H1 (cell line): ENCODE data around the gene MIPOL1. TPM values are rescaled to one million over a fixed set of nuclear protein-coding genes. Genes with fewer than 3 reads are reported as not detected.

Source experiments
- CTCF ChIA-PET: fragments of 300-600 bp; sonication (Branson Sonifier 250); formaldehyde crosslinking; loops from one replicate; lab custom pipeline; 2021; ENCODE audit not compliant: partially characterized antibody; lab: Charles Lee
- POLR2A ChIA-PET: fragments of 300-600 bp; sonication (Branson Sonifier 250); formaldehyde crosslinking; loops from one replicate; lab custom pipeline; 2021; ENCODE audit warnings: inconsistent platforms; ENCODE audit not compliant: partially characterized antibody; lab: Charles Lee
- DNase-seq, 2 experiments: peaks; one replicate each; pipeline versions ENCODE4 v3.0.0 to v3.0.0-alpha.2; 2010 to 2022; ENCODE audit warnings: low spot score in 2 of 2, low read depth in 1 of 2, mixed read lengths in 1 of 2
- FAIRE-seq: peaks from 2 replicates; lab custom pipeline; 2011; peaks lifted over from hg19 to GRCh38; lab: Jason Lieb, UNC
- H2AFZ ChIP-seq: 2 replicates; pipeline ENCODE4 v1.8.1; 2012; ENCODE audit warnings: low read length, inconsistent platforms
- H2AK5ac ChIP-seq: 2 replicates; pipeline ENCODE4 v1.6.1; 2013; ENCODE audit warnings: low read depth, low read length
- H2BK120ac ChIP-seq: replicated peaks from 2 replicates; pipeline ENCODE3; 2013; ENCODE audit warnings: low read depth, low read length, inconsistent platforms
- H2BK12ac ChIP-seq: 2 replicates; pipeline ENCODE4 v1.6.1; 2013; ENCODE audit warnings: low read depth, low read length
- H2BK15ac ChIP-seq: 2 replicates; pipeline ENCODE4 v1.6.1; 2013; ENCODE audit warnings: low read length
- H2BK20ac ChIP-seq: 2 replicates; pipeline ENCODE4 v1.6.1; 2013; ENCODE audit warnings: low read length
- H2BK5ac ChIP-seq: 2 replicates; pipeline ENCODE4 v1.6.1; 2013; ENCODE audit warnings: low read depth, low read length
- H3K14ac ChIP-seq: 2 replicates; pipeline ENCODE4 v1.6.1; 2013; ENCODE audit warnings: inconsistent platforms; ENCODE audit not compliant: insufficient read length
- H3K18ac ChIP-seq: 2 replicates; pipeline ENCODE4 v1.6.1; 2013; ENCODE audit warnings: low read length; ENCODE audit errors: extremely low read depth
- H3K23ac ChIP-seq: 2 replicates; pipeline ENCODE4 v1.6.1; 2013; ENCODE audit warnings: inconsistent platforms; ENCODE audit not compliant: insufficient read length
- H3K23me2 ChIP-seq: 2 replicates; pipeline ENCODE4 v1.6.1; 2013; ENCODE audit warnings: low read depth, low read length
- H3K27ac ChIP-seq: 2 replicates; pipeline ENCODE4 v1.6.1; 2011; ENCODE audit warnings: low read depth, low read length, inconsistent platforms
- H3K27me3 ChIP-seq, 4 experiments: replicated peaks in 1 of 4; 1 replicate in 1 of 4; 2 replicates in 3 of 4; pipeline versions ENCODE4 v1.6.1 to v1.8.1; 2011 to 2013; ENCODE audit warnings: low read length in 3 of 4, mild to moderate bottlenecking in 3 of 4, inconsistent platforms in 2 of 4, mixed read lengths in 2 of 4, moderate library complexity in 1 of 4; ENCODE audit not compliant: control insufficient read depth in 3 of 4, insufficient read depth in 3 of 4; ENCODE audit errors: extremely low read depth in 1 of 4
- H3K36me3 ChIP-seq, 4 experiments: 2 replicates each; pipeline versions ENCODE4 v1.6.1 to v1.8.1; 2011 to 2013; ENCODE audit warnings: mild to moderate bottlenecking in 4 of 4, low read length in 3 of 4, moderate library complexity in 2 of 4, control low read depth in 1 of 4, inconsistent platforms in 1 of 4; ENCODE audit not compliant: insufficient read depth in 4 of 4, control insufficient read depth in 2 of 4
- H3K4ac ChIP-seq: replicated peaks from 2 replicates; pipeline ENCODE3; 2013; ENCODE audit warnings: low read length, low read depth, mixed read lengths, inconsistent platforms; ENCODE audit not compliant: insufficient read length
- H3K4me1 ChIP-seq, 4 experiments: replicated peaks in 1 of 4; 1 replicate in 1 of 4; 2 replicates in 3 of 4; pipeline versions ENCODE4 v1.6.1 to v1.8.1; 2011 to 2013; ENCODE audit warnings: low read length in 3 of 4, inconsistent platforms in 2 of 4, mixed read lengths in 1 of 4; ENCODE audit not compliant: insufficient read depth in 4 of 4, control insufficient read depth in 3 of 4
- H3K4me2 ChIP-seq, 2 experiments: 2 replicates each; pipeline versions ENCODE4 v1.6.1 to v1.8.1; 2011 to 2013; ENCODE audit warnings: low read depth in 2 of 2, low read length in 2 of 2, control low read depth in 1 of 2, inconsistent platforms in 1 of 2, mild to moderate bottlenecking in 1 of 2; ENCODE audit not compliant: insufficient read depth in 1 of 2
- H3K4me3 ChIP-seq, 4 experiments: fragments of 200-600, 300-600 bp in 1 of 4; sonication (generic), shearing (Covaris generic), sonication (Bioruptor Twin) in 1 of 4; 2 replicates each; pipeline versions ENCODE4 v1.5.1 to v1.8.1; 2011 to 2016; ENCODE audit warnings: low read length in 4 of 4, low read depth in 3 of 4, control low read depth in 2 of 4, inconsistent platforms in 2 of 4, mild to moderate bottlenecking in 2 of 4, mixed read lengths in 1 of 4, moderate library complexity in 1 of 4; ENCODE audit not compliant: insufficient read depth in 2 of 4; ENCODE audit errors: extremely low read depth in 1 of 4
- H3K56ac ChIP-seq: replicated peaks from 2 replicates; pipeline ENCODE3; 2013; ENCODE audit warnings: low read depth, mild to moderate bottlenecking, mixed read lengths, low read length, inconsistent platforms; ENCODE audit not compliant: insufficient read length
- H3K79me1 ChIP-seq: 2 replicates; pipeline ENCODE4 v1.6.1; 2013; ENCODE audit warnings: low read depth, low read length, control low read depth
- H3K79me2 ChIP-seq, 2 experiments: 2 replicates each; pipeline versions ENCODE4 v1.6.1 to v1.8.1; 2012 to 2013; ENCODE audit warnings: low read length in 2 of 2, mild to moderate bottlenecking in 2 of 2, inconsistent platforms in 1 of 2; ENCODE audit not compliant: insufficient read depth in 2 of 2, control insufficient read depth in 1 of 2
- H3K9ac ChIP-seq, 4 experiments: replicated peaks in 1 of 4; 1 replicate in 1 of 4; 2 replicates in 3 of 4; pipeline versions ENCODE4 v1.6.1 to v1.8.1; 2011 to 2013; ENCODE audit warnings: low read depth in 3 of 4, low read length in 3 of 4, control low read depth in 2 of 4, mild to moderate bottlenecking in 2 of 4, moderate library complexity in 2 of 4, inconsistent platforms in 1 of 4; ENCODE audit errors: extremely low read depth in 1 of 4
- H3K9me3 ChIP-seq, 2 experiments: 2 replicates each; pipeline versions ENCODE4 v1.6.1 to v1.8.1; 2012 to 2013; ENCODE audit warnings: mild to moderate bottlenecking in 2 of 2, moderate library complexity in 2 of 2, control low read depth in 1 of 2, inconsistent platforms in 1 of 2, low read depth in 1 of 2, low read length in 1 of 2, mixed read lengths in 1 of 2; ENCODE audit not compliant: insufficient read depth in 2 of 2
- H4K20me1 ChIP-seq, 2 experiments: replicated peaks in 1 of 2; 2 replicates each; pipeline versions ENCODE3 to v1.8.1; 2011 to 2013; ENCODE audit warnings: inconsistent platforms in 2 of 2, low read length in 2 of 2, mild to moderate bottlenecking in 1 of 2; ENCODE audit not compliant: insufficient read depth in 2 of 2, control insufficient read depth in 1 of 2
- H4K5ac ChIP-seq: 2 replicates; pipeline ENCODE4 v1.6.1; 2013; ENCODE audit warnings: low read length, low read depth, mixed read lengths, inconsistent platforms; ENCODE audit not compliant: insufficient read length
- H4K8ac ChIP-seq: 2 replicates; pipeline ENCODE4 v1.8.0; 2013; ENCODE audit warnings: mild to moderate bottlenecking, moderate library complexity, low read length, inconsistent platforms; ENCODE audit not compliant: insufficient read depth; ENCODE audit errors: extremely low read depth
- H4K91ac ChIP-seq: replicated peaks from 2 replicates; pipeline ENCODE3; 2013; ENCODE audit warnings: low read length, mixed read lengths, inconsistent platforms; ENCODE audit not compliant: insufficient read length
- POLR2A ChIP-seq, 2 experiments: IDR thresholded peaks; 1 replicate in 1 of 2; 2 replicates in 1 of 2; pipeline ENCODE4 v1.6.1; 2011; ENCODE audit warnings: low read depth in 2 of 2, low read length in 2 of 2, mild to moderate bottlenecking in 2 of 2; ENCODE audit errors: control extremely low read depth in 1 of 2
- SAP30 ChIP-seq: fragments of 300-600 bp; sonication (generic); IDR thresholded peaks from 2 replicates; pipeline ENCODE4 v1.7.1; 2012; ENCODE audit warnings: low read length, moderate library complexity, mild to moderate bottlenecking, inconsistent platforms; ENCODE audit not compliant: insufficient read depth, insufficient replicate concordance
- WGBS, 2 experiments: shearing (Covaris generic) in 1 of 2; methylation state at CpG; one replicate each; pipeline versions ENCODE4 v1.1.6 to v1.1.7; 2013 to 2015; ENCODE audit warnings: low lambda C conversion rate in 2 of 2, mixed read lengths in 2 of 2, inconsistent platforms in 1 of 2, low coverage in 1 of 2, missing lambda C conversion rate in 1 of 2; ENCODE audit not compliant: insufficient replicate concordance in 2 of 2, insufficient coverage in 1 of 2, insufficient read length in 1 of 2; ENCODE audit errors: extremely low coverage in 1 of 2, missing lambda C conversion rate in 1 of 2; 5-methylcytosine and 5-hydroxymethylcytosine counted together
- polyA plus RNA-seq, 7 experiments: library from polyadenylated mRNA; depleted of rRNA in 3 of 7; stranded (reverse) in 5 of 7; unstranded in 2 of 7; fragments of >200 nt in 5 of 7; fragments of 200-250 nt in 2 of 7; gene quantifications; 1 replicate in 5 of 7; 2 replicates in 1 of 7; 4 replicates in 1 of 7; pipeline versions ENCODE4 v1.2.1 to v1.2.3, GENCODE V29; 2011 to 2013; ENCODE audit warnings: missing spikeins in 2 of 7, mixed read lengths in 2 of 7
- total RNA-seq: library from RNA; stranded (reverse); fragmentation: NEBNext Ultra II Directional; extraction: Animal tissue kit (Norgen Biotek cat#: 25700); gene quantifications from 2 replicates; pipeline ENCODE4 v1.2.1, GENCODE V29; 2021

MIPOL1 gene
- total and polyA plus RNA-seq, 2 of the 8 experiments (the other 6 are each of a cell fraction or from before 2014, with no cell fraction given): 2.8 to 23.9 TPM

DNA sequence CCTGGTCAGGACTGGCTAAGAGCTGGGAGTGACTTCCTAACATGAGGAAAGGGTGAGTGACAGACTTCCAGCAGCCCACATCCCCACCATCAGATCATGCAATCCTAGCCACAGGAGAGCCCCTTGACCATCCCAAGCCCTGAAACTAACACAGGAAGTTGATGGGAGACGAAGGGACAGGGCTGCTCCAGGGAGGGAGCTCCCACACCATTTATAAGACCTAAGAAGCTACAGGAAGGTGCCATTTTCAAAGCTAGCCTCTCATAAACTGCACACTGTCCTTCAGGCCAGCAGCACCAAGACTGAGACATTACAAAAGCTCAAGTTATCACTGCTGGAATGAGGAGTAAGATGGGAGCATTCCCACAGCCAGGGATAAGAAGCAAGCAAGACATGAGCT lies 44.7 kb upstream of the MIPOL1 start:
- DNase-seq (no peak), FAIRE-seq (no peak)
- H3K4me2 ChIP-seq: no peak overlapping the region
- ChIA-PET CTCF (interaction anchor here (0.8 to 3.0 kb wide), 12 partner anchors 9 to 628 kb away, joined by 3 to 19 read pairs (median 4); partner anchors contain the start of gene MIPOL1), POLR2A (interaction anchor here (0.9 kb wide), 2 partner anchors 18 to 45 kb away, joined by 4 read pairs; partner anchors contain the start of gene MIPOL1)
- no peaks in the 10 kb centered on the region for H3K36me3 ChIP-seq
- 47% methylated on average over 1 of the region's 1 CpG; no CpG with 5 or more reads in 1 of the 2 experiments for WGBS, 2 experiments
- no peaks in the 10 kb centered on the region; a peak in 1 of 7 replicates for H3K4me1 ChIP-seq
- no peak overlapping the region for H3K56ac ChIP-seq
- peaks cover 0 to 9% of the 10 kb centered on the region in 2 experiments; a peak in 1 of 4 replicates for H3K79me2 ChIP-seq
- H4K5ac ChIP-seq: no peak overlapping the region
- H3K9ac ChIP-seq: no peak overlapping the region; a peak in 1 of 7 replicates
- no peaks in the 10 kb centered on the region for H4K20me1 ChIP-seq
- peaks cover 4% of the 10 kb centered on the region; the same call in 1 of the 2 replicates for H3K79me1 ChIP-seq
- no peak overlapping the region for H3K4me3 ChIP-seq
- H3K23me2 ChIP-seq: no peaks in the 10 kb centered on the region
- no peak overlapping the region for H2BK15ac ChIP-seq
- H2BK12ac ChIP-seq: no peak overlapping the region
- H3K23ac ChIP-seq: no peak overlapping the region
- peak overlapping the region; percentile 19; the same call in 1 of the 2 replicates for H3K18ac ChIP-seq
- H3K27me3 ChIP-seq: no peaks in the 10 kb centered on the region
- no peak overlapping the region for H2AFZ ChIP-seq
- H3K9me3 ChIP-seq: no peaks in the 10 kb centered on the region
- no peak overlapping the region for H2BK20ac ChIP-seq
- H3K14ac ChIP-seq: no peak overlapping the region
- no peak overlapping the region for H4K8ac ChIP-seq
- no peak overlapping the region for H4K91ac ChIP-seq
- H3K27ac ChIP-seq: no peak overlapping the region
- no peak overlapping the region for H2BK120ac ChIP-seq
- H2BK5ac ChIP-seq: no peak overlapping the region
- no peak overlapping the region for H3K4ac ChIP-seq
- no peak overlapping the region for H2AK5ac ChIP-seq
- no peak for TF ChIP-seq POLR2A (IDR thresholded peaks at IDR 0.05; ENCODE audit: control extremely low read depth in 1 of 2, low read depth in 2 of 2, low read length in 2 of 2)
- TF ChIP-seq SAP30: no peak
